ENCODE data around the gene TDO2. TPM values are rescaled to one million over a fixed set of nuclear protein-coding genes. Genes with fewer than 3 reads are reported as not detected.

Gene TDO2
- total RNA-seq, 1 donor from 2014 or later: not detected

DNA sequence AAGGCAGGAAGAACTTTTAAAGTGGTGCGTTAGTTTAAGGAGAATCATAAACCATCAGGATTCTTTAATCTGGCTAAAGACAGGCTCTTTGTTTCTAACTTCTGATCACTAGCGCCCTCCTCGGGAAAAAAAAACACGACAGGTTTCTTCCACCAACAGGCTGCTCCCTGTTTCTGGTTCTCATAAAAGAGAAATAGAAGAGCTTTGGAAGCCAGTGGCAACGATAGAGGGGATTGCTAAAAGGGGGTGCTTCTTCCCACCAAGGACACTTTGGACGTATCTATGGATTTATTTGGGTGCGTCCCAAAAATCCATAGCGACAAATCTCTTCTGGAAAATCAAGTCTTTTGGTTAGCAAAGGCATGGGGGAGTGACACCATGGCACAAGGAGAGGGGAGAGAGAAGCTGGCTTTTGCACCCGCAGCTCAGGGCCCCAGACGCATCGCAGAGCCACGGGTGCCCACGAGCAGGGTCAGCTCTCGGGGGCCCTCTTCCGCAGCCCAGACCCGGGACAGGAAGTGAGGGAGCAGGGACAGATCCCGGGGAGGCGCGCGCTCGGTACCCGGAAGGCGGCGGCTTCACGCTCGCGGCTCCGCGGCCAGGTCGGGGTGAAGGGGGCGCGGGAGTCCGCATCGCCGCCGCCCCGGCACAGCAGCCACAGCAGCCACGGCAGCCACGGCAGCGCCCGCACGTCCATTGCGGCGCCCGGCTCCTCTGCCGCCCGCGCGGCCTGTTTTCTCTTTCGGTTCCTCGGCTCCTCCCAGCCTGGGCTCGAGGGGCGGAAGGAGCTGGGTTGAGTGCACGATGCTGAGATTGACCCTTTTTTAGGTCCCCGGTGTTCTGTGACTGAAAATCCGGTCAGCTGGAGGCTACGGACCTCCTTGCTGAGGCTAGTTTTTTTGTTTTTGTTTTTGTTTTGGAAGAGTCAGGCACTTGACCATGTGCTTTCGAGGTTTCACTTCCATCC, 49.9 kb downstream of the TDO2 start, which contains the start of gene CTSO:
Gene CTSO, minus strand, starts transcription at position 716 of the 967 bp plus-strand sequence. Its CDS starts 19 bp downstream, at position 697.
- intact Hi-C loops (cut with micrococcal nuclease): loop anchor here (1.0 to 5.0 kb wide), 10 partner anchors 21 to 1403 kb away; partner anchors contain the start of genes MAP9 and PLRG1

DNA sequence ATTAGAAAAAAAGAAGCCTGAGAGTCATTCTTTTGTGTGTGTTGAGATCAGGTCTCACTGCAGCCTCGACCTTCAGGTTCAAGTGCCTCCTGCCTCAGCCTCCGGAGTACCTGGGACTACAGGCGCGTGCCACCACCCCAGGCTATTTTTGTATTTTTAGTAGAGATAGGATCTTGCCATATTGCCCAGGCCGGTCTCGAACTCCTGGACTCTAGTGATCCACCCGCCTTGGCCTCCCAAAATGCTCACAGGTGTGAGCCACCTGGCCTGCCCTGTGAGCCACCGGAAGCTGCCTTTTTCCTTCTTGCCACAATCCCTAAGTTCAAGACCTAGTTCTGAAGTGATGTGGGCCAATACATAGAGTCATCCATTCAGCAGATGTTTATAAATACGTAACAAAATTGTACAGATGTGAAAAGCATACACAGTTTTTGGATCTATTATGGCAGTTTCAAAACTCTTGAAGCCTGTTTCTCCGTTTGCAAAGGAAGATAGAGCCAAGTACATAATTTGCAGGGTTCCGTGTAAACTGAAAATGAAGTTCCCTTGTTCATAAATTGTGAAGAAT, 50.7 kb downstream of the TDO2 start:
- intact Hi-C loops (cut with micrococcal nuclease): loop anchor here (5.0 kb wide), 2 partner anchors 427 to 1013 kb away; no protein-coding TSS in a partner anchor

DNA sequence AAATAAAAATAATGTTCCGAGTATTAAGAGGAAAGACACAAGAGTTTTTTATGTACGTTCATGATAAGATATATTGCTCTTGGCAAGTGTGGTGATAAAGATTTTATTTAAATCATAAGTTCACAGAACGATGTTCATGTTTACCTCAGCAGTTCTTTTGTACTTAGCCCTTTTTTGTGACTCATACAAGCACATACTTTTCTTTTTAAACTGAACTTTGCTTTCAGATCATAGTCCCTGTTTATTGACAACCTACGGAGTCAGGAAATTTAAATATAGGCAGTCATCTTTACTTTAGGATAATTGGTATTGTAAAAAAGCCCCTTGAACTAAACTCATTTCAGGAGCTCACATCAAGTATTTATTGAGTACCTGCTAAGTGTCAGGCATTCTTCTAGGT, 51.4 kb downstream of the TDO2 start:
- intact Hi-C loops (cut with micrococcal nuclease): loop anchor here (5.0 kb wide), 2 partner anchors 428 to 1012 kb away; no protein-coding TSS in a partner anchor

DNA sequence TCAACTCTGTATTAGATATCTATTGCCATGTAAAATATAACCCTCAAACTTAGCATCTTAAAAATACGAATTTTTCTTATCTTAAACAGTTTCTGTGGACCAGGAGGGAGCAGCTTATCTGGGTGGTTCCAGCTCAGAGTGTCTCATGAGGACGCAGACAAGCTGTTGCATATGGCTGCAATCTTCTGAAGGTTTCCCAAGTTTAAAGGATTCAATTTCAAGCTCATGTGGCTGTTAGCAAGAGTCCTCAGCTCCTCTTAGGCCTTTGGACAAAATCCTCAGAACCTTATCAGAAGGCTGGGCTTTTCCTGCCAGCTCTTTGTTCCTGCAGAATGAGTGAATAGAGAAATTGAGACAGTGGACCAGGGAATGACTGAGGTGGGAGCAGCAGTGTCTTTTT, 53.0 kb downstream of the TDO2 start:
- intact Hi-C loops (cut with micrococcal nuclease): no loop called here

DNA sequence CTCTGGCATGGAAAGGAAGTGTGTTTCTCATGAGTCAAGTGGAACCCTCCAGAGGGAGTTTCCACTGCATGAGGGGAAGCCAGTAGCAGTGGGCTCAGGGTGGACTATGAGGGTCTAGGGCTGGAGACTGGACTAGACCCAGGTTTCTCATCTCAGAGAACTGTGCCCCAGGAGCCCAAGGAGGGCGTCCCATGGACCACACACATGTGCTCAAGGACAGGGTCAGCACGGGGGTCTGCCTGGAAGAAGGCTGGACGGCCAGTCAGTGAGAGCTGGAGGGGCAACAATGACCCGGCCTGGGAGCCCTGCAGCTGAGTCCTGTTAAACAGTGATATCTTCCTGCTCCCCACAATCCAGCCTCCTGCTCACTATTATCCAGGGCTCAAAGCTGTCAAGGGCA, 55.9 kb downstream of the TDO2 start:
- intact Hi-C loops (cut with micrococcal nuclease): no loop called here

DNA sequence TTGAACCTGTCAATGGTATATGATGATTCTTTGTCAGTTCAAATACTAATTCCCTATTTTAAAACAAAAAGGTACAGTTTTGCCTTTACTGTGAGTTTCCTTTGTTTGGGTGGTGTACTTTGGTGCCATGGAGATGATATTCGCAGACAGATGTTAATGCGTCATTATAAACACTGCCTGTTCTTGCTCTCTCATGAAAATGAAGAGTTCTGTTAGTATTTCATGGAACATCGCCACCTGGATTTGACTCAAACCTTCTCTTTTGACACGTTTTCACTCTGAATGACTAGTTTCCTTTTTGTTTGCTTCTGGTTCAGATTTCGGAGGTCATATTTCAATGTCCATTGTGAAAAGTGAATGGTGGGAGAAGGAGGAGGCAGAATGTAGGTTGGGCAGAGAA, 57.0 kb downstream of the TDO2 start:
- intact Hi-C loops (cut with micrococcal nuclease): no loop called here

DNA sequence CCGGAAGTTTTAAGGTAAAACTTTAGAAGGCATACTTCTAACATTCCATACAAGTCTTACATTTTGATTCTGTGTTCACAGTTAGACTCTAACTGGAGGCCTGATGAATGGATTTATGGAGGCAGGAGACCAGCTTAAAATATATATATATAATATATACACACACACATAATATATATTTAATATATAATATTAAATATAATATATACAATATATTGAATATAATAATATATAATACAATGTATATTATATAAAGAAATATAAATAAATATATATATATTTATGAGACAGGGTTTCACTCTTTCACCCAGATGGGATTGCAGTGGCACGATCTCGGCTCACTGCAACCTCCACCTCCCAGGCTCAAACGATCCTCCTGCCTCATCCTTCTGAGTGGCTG, 58.1 kb downstream of the TDO2 start:
- intact Hi-C loops (cut with micrococcal nuclease): no loop called here

DNA sequence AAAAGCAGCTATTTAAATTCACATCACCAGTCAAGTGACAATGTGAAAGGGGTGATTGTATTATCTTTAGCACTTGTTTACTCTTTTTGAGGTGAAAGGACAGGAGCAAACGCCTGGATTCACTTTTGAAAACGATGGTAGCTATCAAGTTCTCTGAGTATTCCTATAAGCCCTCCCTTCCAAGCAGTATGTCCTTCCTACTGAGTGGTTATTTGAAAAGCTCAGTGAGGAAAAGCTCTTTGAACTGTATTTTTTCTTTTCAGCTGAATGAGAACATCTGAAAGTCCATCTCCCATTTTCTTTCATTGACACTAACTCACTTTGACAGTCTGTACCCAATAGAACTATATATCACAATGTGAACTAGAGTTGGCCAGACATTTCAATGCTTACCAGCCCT, 59.3 kb downstream of the TDO2 start:
- intact Hi-C loops (cut with micrococcal nuclease): no loop called here

DNA sequence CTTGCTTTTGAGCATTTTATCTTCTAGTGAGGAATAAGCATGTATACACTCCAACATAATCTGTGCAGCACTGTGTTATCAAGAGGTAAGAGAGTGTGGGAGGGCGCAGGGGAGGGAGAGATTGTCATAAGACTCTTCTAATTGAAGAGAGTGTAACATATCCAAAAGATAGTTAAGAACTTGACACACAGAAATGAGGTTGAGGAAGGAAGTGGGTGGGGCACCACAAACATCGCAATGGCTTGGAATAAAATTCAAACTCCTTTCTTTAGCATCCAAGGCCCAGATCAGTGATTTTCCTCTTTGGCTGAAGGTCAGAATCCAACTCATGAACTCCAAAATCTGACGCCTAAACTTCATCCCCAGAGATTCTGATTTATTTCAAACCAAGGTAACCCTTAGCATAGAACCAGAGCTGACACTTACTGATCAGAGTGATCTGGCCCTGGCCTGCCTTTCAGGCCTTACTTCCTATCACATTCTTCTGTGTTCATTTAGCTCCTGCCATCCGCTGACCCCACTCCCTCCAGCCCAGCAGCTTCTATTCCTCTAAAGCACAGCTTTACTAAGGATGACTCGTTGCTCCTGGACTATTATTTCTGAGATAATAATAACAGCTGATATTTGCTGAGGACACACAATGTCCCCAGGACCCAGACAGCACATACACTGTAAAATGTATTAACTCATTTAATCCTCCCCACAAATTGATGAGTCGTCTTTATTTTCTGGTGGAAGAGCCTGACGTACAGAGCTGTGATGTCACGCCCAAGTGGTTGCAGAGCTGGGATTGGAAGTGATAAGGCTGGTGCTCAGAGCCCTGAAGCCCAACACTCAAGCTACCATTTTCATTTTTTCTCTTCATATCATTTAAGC, 60.8 kb downstream of the TDO2 start:
- intact Hi-C loops (cut with micrococcal nuclease): no loop called here

DNA sequence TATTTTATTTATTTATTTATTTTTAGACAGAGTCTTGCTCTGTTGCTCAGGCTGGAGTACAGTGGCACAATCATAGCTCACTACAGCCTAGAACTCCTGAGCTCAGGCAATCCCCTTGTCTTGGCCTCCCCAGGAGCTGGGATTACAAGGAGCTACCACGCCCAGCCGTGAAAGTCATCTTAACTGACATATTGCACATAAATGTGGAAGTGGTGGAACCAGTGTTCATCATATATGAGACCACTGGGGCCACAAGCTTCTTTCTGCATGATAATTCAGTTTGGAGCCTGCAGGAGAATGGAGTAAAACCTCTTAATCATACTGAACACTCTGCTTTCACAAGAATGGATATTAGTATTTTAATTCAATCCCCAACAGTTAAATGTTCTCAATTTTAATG, 62.7 kb downstream of the TDO2 start:
- intact Hi-C loops (cut with micrococcal nuclease): no loop called here

DNA sequence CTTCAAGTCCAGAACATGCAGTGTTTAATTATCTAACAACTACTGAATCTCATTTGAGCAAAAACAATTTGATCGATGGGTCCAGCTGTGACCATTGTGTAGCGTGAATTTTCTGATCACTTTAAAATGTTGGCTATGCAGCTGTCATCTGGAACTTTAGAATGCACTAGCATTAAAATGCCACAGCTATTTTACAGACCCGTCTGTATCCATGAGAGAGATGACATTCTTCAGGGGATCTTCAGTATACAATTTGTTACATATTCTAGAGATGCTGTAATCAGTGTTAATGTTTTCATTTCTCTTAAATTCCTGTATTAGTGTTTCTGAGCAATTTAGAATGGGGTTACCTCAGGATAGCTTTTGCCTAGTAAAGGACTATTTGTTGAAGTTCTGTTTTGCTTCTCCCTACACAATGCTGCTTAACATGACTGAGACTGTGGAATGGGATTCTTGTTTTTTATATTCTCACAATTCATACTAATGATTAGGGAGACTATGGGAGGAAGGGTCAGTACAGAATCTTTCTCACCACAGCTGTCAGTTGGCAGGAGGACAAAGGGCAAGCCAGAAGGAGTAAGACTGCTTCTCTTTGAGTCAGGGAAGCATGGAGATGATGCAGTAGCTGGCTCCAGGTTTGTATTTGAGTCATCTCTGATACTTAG, 63.4 kb downstream of the TDO2 start:
- intact Hi-C loops (cut with micrococcal nuclease): no loop called here

Other genes with a start within 250 kb of the TDO2 start
- not detected in 2 replicates for gene GUCY1A1, start 236.8 kb upstream of the TDO2 start, total RNA-seq
- 0.07 and 0.15 TPM in 2 replicates for gene GUCY1B1, start 144.7 kb upstream of the TDO2 start, total RNA-seq
- not detected in 2 replicates for gene ASIC5, start 37.4 kb upstream of the TDO2 start, total RNA-seq
- gene CTSO, start 50.2 kb downstream of the TDO2 start, total RNA-seq: 3.6 and 3.8 TPM in 2 replicates

Data from T-helper 1 cell treated with Interleukin-12 subunit alpha and Interleukin-12 subunit beta and Interleukin-4 antibody, amounts not matched to agents 30 ng/mL and 1 ng/mL, for 36 hours (primary cell).